ENCODE data around the gene ZFP36L1. TPM values are rescaled to one million over a fixed set of nuclear protein-coding genes. Genes with fewer than 3 reads are reported as not detected.

ZFP36L1 gene
- total RNA-seq, 3 donors from 2014 or later: 179 to 242 (median 210) TPM

- DNase-seq (no peak), ATAC-seq (no peak)
- Mint-ChIP-seq H3K9me3 (peaks cover 4% of the 10 kb centered on the region), H3K36me3 (ENCODE audit: insufficient read depth) (no peaks in the 10 kb centered on the region), H3K4me3 (no peak overlapping the region), H3K4me1 (ENCODE audit: low read depth) (peaks cover 3% of the 10 kb centered on the region), H3K27me3 (ENCODE audit: low read depth) (no peaks in the 10 kb centered on the region)
Observed at GRCh38 chr14:68744613-68745012, 48.3 kb downstream of the ZFP36L1 start.

DNA sequence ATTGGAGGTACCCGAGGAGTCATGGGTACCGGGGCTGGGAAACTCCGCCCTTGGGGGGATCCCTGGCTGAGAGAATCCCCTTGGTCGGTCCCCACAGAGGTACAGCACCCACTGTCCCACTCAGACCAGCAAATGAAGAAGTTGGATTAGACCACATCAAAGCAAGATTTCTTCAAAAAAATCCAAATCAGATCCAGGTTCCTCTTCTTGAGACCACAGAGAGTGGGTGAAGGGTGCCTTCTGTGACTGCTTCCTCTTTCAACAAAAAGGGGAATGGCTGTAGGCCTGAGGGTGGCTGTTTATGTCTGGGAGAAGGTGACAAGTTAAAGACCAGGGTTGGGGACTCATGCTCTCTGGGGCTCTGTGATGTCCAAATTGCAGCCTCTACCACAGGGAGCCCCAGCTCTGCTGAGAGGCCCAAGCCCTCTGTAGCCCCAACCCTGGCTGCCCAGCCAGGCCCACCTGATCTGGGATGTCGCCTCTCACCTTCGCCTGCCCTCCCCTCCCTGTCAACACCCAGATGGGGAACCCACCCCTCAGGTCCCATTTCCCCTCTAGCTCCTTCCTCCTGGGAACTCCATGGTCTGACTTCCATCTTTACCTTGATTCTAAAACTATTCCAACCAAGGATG is 50.9 kb downstream of the ZFP36L1 start:
- ATAC-seq: no peak
- Mint-ChIP-seq H3K4me1 (ENCODE audit: low read depth) (peaks cover 9% of the 10 kb centered on the region), H3K27me3 (ENCODE audit: low read depth) (no peaks in the 10 kb centered on the region), H3K36me3 (ENCODE audit: insufficient read depth) (no peaks in the 10 kb centered on the region), H3K4me3 (no peak overlapping the region), H3K9me3 (peaks cover 4% of the 10 kb centered on the region)
- DNase-seq: no peak

DNA sequence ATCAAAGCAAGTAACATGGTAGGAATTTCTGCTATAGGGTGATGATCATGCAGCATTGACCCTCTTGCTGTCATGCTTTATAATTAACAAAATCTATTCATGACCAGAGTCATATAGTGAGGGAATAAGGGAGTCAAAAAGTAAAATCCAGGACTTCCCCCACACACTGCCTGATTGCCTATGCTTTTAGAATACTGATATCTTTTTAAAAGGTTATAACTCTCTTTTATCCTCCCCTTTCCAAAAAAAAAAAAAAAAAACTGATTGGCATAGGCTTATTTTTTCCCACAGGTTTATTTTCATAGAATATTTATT is 51.4 kb downstream of the ZFP36L1 start:
- DNase-seq (no peak), ATAC-seq (no peak)
- Mint-ChIP-seq H3K4me3 (no peak overlapping the region), H3K36me3 (ENCODE audit: insufficient read depth) (no peaks in the 10 kb centered on the region), H3K9me3 (peaks cover 4% of the 10 kb centered on the region), H3K4me1 (ENCODE audit: low read depth) (peaks cover 9% of the 10 kb centered on the region), H3K27me3 (ENCODE audit: low read depth) (no peaks in the 10 kb centered on the region)

- peaks cover 13% of the 10 kb centered on the region for H3K4me1 Mint-ChIP-seq (ENCODE audit: low read depth)
Observed at GRCh38 chr14:68740788-68741476, 51.9 kb downstream of the ZFP36L1 start.

GRCh38 chr14:68739701-68740100 is 53.2 kb downstream of the ZFP36L1 start:
- H3K27me3 Mint-ChIP-seq (ENCODE audit: low read depth): no peaks in the 10 kb centered on the region
- no peak overlapping the region for H3K4me3 Mint-ChIP-seq
- DNase-seq (no peak), ATAC-seq (no peak)
- H3K36me3 Mint-ChIP-seq (ENCODE audit: insufficient read depth): no peaks in the 10 kb centered on the region
- peaks cover 4% of the 10 kb centered on the region for H3K9me3 Mint-ChIP-seq
- H3K4me1 Mint-ChIP-seq (ENCODE audit: low read depth): peaks cover 19% of the 10 kb centered on the region

More at GRCh38 chr14:68740788-68741476, 51.9 kb downstream of the ZFP36L1 start:
- no peaks in the 10 kb centered on the region for H3K27me3 Mint-ChIP-seq (ENCODE audit: low read depth)
- no peak overlapping the region for H3K4me3 Mint-ChIP-seq
- no peak for DNase-seq
- peaks cover 4% of the 10 kb centered on the region for H3K9me3 Mint-ChIP-seq
- H3K36me3 Mint-ChIP-seq (ENCODE audit: insufficient read depth): no peaks in the 10 kb centered on the region
- ATAC-seq: no peak

- DNase-seq: no peak
- no peaks in the 10 kb centered on the region for H3K27me3 Mint-ChIP-seq (ENCODE audit: low read depth)
- no peak for ATAC-seq
- H3K4me3 Mint-ChIP-seq: no peak overlapping the region
- peaks cover 4% of the 10 kb centered on the region for H3K9me3 Mint-ChIP-seq
- peaks cover 30% of the 10 kb centered on the region for H3K4me1 Mint-ChIP-seq (ENCODE audit: low read depth)
- H3K36me3 Mint-ChIP-seq (ENCODE audit: insufficient read depth): no peaks in the 10 kb centered on the region
Observed at GRCh38 chr14:68738559-68738958, 54.3 kb downstream of the ZFP36L1 start.

Other genes with a start within 250 kb of the ZFP36L1 start
- gene ACTN1, start 186.2 kb upstream of the ZFP36L1 start, total RNA-seq: 10 to 100 TPM; 47.0 to 77.1 (median 56.2) TPM